Occipital lobe (tissue), 2 donors: ENCODE measurements around the gene FGF12. TPM values are rescaled to one million over a fixed set of nuclear protein-coding genes. Genes with fewer than 3 reads are reported as not detected.

Experiments
- DNase-seq: peaks from one replicate; lab custom pipeline; 2025; lab: John Stamatoyannopoulos, UW
- total RNA-seq: library from RNA; depleted of rRNA; stranded (reverse); fragments of >200 nt; gene quantifications from one replicate; pipeline ENCODE4 v1.2.3, GENCODE V29; 2014

FGF12 gene
- total RNA-seq, 1 donor from 2014 or later: 187 TPM

DNA sequence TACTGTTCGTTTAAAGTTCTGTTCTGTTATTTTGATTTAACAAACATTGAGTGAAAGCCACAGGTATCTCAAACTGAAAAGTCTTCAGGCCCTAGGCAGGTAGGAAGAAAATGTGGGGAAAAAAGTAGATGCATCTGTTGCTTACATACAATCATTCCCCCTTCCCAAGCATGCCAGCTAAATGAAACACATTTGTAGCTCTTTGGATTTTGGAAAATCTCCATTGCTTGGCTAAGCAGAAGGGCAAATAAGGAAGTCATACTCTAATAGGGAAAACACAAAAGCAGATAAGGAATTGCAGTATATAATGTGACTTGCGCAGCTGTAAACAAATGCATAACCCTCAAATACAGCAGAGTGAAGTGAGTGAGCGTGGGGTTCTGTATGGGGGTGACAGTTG, 375.9 kb downstream of the FGF12 start:
- no peak for DNase-seq

DNA sequence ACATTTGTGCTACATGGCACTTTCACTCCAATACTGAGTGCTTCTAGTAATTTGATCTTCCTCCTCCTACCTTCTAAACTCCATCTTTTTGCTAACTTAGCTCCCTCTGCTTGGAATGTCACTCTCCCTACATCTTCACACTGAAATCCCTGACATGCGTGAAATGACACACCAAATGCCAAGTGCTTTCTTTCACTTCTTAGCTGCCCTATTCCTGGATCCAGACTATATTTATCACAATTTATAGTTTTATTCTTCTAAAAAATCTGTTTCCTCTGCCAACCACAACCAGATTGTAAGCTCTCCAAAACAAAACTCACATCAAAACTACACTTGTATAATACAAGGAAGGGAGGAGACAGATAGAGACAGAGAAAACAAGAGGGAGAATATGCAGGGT, 387.3 kb downstream of the FGF12 start:
- DNase-seq: no peak

DNA sequence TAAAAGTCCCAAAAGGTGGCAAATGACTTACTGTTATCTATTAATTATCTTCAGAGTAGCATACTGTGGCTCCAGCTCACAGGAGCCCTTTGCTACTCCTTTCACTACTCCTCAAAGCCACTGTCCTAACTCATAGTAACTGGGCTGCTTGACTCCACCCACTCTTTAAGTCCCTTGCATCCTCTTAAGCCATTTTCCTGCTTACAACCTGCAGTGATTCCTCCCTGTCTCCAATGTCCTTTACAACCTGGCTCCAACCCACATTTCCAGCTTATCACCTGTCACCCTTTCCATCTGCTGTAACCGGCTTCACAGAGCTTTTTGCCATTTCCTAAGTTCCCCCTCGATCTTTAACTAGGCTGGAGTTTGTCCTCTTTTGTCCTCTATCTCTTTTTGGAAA, 388.1 kb downstream of the FGF12 start:
- no peak for DNase-seq

DNA sequence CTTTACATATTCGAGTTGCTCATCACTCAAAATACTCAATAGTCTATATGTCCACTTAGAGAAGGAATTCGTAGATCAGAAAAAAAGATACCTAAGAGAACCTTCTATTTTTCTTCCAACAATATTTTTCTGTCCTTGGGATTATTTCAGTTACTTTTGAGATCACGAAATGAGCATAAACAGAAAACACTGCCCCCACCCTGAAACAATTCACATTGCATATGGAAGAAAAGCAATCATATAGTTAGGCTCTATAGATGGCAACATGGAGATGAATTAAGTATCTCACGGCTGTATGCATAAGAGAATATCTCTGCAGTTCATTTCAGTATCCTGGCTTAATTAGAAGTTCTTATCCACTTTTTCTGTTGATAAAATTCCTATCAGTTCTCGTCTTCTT, 391.1 kb downstream of the FGF12 start:
- no peak for DNase-seq

DNA sequence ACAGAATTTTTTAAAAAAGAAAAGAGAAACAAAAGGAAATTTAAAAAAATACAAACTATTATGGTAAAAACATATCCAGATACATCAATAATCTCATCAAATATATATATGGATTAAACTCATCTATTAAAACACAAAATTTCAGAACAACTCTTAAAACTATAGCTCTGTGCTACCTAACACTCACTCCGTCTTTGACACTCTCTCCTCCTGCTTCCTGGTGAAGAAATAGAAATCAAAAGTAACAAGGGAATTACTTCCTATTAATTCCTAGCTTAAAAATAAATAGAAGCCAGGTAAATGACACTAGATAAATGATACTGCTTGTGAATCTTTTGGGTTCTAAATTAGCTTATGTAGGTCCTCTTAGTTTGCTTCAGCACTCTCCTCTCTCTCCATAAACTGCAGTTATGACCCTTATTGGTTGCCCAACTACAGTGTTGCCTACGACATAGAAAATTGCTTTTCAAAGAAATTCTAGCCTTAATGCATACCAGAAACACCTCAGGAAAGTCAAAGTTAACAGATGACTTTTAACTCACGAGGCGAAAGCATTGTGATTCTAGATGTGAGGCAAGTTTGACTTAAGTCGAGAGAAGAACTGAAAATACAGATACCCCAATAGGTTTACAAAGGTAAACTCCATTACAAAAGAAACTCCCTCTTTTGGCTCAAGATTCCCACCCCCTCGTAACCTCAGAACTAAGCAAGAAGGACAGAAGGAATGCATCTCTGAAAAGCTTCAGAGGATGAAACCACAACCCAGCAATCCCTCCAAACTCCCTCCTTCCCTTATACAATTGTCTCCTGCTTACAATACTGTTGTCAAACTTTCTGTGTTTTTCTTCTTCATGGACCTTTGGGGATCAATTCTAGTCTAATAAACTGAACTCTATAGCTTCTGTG, 394.7 kb downstream of the FGF12 start:
- DNase-seq: no peak

DNA sequence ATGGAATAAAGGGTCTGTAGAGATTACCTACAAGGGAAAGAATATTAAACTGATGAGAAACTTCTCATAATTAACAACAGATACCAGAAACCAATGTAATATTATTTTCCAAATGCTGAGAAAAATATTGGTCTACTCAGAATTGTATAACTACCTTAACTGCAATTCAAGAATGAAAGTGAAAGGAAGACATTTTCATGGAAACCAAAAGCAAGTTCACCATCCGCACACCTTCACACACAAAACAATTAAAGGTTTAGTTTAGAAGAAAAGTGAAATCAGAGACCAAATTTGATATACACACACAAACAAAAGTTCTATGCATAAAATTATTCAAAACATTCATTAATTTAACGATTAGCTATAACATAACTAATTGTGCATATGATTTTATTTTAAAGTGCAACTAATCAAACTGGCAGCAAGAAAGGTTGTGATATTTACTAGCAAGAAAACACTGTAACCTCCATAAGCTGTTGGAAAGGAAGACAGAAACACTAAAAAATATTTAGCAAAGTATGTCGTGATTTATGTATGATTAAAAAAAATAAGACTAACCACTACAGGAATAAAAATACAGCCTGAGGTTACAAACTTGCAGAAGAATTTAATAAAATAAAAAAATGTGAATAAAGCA, 395.5 kb downstream of the FGF12 start:
- no peak for DNase-seq

DNA sequence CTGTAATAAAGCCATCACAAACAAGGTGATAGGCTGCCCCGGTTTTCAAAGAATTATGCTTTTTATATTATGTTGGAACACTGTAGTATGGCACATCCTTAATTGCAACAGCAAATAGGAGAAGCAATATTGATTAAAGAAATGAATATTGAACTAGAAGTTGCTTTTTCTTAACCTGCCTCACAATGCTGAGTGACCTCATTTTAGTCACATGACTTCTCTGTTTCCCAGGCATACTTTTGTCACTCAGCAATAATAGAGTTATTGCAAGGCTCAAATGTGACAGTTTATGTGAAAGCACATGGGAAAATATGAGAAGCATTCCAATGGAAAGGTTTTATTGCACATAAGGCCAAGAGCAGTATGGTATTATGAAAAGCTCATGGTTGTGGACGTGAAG, 400.7 kb downstream of the FGF12 start:
- no peak for DNase-seq

DNA sequence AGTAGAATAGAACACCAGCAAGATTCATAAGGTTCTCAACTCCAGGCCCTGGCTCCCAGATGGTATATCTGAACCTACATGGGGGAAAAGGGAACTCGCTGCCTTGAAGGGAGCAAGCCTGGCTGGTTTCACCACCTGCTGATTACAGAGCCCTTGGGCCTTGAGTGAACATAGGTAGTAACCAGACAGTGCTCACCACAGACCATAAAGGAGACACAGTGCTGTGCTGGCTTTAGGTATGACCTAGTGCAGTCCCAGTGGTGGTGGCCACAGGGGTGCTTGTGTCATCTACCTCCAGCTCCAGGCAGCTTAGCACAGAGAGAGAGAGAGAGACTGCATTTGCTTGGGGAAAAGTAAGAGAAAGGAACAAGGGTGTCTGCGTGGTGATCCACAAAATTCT, 409.8 kb downstream of the FGF12 start:
- no peak for DNase-seq

DNA sequence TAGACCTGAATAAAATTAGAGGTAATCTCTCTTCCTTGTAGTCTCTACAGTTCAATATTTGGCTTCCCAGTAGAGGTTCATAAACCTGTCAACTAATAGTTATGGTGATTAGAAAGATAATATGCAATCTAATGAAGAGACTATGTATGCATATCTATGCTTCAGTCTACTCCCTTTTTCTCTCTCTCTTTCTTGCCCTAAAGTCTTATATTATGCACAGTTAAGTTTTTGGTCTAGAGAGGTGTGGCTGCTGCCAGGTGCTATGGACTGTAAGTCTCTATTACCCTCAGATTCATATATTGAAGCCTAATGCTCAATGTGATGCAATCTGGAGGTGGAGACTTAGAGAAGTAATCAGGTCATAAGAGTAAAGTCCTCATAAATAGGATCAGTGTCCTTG, 413.7 kb downstream of the FGF12 start:
- no peak for DNase-seq

DNA sequence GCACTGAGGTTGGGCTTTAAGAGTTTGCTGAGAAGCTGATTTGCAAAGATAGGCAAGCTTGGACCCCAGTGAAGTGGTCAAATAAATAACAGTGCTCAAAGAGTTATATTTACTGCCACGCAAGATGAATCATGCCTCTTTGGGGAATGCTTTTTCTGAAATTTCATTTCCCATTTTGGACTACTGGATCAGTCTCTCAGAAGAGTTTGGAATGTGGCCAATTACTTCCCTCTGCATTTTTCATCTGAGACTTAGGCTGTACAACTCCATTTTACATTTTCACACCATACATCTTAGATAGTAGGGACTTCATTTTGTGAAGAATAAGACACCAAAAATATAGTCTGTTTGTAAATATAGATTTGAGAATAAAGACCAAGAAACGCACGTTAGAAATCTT, 419.7 kb downstream of the FGF12 start:
- DNase-seq: no peak

DNA sequence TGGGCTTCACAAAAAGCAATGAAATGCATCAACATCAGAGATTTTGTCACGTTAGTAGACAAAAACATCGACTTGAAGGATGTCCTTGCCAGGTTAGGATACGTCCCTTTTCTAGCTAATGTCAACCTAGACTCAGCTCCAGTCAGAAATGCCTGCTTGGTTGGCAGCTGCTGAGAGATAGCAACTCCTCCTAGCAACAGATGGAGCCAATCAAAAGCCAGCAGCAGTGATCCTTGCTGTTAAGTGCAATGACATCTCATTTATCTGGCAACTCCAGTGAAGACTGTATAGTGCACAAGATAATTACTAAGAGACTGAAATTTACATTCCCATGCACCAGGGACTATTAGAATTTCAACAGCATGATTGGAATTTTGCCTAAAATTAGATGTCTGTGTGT, 424.1 kb downstream of the FGF12 start:
- DNase-seq: peak; percentile 22

DNA sequence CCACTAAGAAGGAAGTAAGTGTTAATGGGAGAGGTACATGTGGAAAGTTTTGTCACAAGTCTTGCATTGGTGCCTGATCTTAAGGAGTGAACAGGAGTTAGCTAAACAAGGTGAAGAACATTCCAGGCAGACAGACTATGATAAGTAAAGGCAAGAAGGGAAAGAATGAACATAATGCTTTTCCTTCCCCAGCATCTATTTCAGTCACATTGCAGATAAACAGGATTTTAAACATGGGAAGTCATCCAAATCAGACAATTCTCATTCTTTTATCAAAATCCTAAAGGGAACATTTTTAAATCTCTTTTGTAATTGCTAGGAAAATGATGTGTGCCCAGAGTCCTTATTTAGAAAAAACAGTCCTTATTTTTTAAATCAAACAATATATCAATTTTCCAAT, 424.6 kb downstream of the FGF12 start:
- no peak for DNase-seq

DNA sequence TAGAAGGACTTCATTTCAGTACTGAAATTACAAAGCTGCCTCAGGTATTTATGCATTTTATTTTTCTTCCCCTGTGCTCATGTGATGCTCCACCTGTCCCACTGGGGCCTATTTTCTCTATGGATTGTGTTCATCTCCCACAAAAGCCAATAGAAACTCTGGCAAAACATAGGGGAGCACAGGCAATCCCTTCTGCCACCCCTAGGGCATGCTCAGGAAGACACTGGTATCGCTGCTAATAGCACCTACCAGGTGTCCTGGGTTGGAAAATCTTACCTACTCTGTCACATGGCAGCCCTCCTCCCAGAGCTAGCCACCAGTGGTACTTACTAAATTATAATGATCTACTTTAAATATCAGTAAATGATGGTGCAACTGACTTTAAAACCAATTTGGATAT, 427.4 kb downstream of the FGF12 start:
- DNase-seq: no peak

DNA sequence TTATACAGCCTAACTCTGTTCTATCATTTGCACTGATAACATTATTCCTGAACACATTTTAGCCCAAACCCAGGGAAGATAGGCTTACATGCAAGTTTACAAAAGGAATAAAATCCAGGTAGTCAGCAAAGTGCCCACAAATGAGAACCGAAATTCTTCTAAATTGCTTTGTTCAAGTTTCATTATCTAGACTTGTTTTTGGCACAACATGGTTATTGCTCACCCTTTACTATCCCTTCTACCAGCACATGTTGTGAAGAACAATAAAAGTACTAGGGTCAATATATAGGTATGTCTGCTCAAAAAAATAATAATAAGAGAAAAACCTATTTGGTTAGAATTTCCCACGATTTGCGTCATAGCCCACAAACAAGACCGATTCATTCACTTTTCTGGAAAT, 430.5 kb downstream of the FGF12 start:
- DNase-seq: no peak

DNA sequence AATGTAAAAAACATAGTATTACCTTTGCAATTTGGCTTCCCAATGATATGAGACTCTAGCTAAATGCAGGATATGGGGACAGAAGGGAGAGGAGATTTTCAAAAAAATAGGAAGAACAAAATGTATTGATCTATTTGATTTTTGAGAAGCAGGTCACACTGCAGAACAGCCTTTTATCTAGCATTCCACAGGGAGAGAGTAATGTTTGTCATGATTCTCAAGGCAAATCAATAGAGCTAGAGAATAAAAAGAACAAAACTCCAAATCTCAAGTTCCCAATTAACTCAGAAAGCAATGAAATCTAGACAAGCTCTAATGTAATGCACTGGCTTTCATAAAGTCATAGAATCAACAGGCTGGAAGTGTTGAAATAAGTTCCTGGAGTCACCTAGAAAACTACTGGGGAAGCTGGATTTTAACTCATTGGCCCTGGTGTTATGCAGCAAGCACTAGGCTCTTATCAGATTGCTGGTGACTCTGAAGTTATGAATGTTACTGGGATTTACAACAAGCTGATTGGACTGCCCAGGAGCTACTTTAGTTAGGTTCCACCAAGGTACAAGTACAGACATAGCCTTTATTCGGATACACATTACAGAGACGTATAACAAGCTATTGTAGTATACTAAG, 442.8 kb downstream of the FGF12 start:
- no peak for DNase-seq

DNA sequence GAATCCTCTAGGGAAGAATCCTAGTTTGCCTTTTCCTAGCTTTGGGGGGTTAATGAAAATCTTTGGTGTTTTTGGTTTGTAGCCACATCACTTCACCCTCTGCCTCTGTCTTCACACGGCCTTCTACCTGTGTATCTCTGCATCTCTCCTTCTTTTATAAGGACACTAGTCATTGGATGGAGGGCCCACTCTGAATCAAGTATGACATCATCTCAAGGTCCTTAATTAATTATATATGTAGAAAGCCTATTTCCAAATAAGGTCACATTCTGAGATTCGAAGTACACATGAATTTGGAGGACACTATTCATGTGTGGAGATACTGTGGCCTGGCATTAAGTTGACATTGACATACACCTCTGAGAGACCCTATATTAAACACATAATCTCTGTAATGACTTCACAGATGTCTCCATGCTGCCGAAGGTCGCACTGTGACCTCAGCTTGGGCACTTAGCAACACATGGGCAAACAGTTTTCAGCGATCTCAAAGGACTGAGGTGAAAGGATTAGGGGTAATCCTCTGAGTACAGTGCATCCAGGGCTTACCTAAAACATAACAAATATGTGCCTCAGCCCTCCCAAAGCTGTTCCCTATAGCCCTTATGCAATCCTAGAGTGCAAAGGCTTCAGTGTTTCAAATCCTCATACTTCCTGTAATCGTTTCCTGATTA, 446.0 kb downstream of the FGF12 start:
- DNase-seq: no peak

DNA sequence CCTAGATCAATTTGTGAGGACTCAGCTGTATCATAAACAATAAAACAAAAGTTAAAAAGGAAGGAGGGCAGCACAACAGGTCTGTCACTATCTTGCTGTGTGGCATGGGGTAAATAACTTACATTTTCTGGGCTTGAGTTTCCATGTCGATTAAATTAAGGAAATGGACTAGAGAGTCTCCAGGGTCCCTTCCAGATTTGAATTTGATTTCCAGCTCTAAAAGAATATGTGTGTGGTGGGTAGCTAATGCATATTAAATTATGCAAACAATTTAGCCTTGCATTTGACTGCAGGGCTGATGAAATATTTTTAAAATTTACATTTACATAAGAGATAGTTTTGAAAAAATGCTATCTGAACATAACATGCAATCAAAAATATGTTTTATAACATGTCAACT, 447.7 kb downstream of the FGF12 start:
- no peak for DNase-seq

DNA sequence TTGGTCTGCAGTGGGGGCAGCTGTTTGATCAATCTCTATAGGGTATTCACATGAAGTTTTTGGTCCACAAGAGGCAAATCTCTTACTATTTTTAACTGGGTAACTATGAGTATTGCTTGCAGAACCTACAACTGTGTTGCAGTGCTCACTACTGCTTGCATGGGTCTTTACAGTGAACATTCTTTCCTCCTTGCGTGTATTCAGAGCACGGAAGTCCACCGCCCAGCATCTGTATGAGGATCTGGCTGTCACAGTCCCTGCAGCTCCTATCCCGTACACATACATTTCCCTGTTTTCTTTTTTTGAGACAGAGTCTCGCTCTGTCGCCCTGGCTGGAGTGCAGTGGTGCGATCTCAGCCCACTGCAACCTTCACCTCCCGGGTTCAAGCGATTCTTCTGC, 449.9 kb downstream of the FGF12 start:
- no peak for DNase-seq

DNA sequence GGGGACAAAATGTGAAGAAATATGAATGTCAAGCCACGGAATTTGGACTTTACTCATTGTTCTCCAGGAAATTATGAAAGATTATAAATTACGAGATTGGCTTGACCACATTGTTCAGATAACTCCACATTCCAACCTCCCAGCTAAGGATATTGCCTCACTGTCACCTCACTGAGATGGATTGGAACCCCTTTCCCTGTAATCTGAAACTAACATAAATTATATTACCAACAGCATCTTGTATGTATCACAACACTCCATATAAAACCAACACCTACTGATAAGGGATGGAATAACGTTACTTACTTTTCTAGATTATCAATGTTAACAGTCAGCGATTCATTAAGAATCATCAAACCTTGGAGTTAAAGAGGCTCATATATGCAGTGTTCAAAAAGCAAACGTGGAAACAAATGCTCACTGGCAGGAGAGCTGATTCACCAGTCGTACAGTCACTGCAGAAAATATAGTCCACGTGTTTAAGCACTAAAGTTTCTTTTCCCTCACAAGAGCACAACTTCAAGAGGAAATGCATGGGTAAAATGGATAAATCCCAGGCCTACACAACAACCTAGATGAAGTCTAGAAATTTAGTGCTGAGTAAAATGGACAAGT, 451.5 kb downstream of the FGF12 start:
- DNase-seq: no peak

DNA sequence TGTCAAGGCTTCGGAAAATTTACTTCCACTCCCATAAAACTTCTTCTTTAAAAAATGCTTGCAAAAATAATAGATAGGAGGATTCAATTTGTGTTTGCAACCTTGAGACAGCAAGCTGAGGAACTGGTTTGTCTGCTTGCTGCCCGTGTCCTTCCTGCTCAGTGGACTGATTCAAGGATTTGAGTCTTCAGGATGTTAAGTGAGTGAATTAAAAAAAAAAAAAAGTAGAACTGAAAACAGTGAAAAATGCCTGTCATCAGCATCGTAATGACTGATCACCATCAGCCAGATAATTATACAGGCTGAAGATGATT, 453.7 kb downstream of the FGF12 start:
- no peak for DNase-seq

DNA sequence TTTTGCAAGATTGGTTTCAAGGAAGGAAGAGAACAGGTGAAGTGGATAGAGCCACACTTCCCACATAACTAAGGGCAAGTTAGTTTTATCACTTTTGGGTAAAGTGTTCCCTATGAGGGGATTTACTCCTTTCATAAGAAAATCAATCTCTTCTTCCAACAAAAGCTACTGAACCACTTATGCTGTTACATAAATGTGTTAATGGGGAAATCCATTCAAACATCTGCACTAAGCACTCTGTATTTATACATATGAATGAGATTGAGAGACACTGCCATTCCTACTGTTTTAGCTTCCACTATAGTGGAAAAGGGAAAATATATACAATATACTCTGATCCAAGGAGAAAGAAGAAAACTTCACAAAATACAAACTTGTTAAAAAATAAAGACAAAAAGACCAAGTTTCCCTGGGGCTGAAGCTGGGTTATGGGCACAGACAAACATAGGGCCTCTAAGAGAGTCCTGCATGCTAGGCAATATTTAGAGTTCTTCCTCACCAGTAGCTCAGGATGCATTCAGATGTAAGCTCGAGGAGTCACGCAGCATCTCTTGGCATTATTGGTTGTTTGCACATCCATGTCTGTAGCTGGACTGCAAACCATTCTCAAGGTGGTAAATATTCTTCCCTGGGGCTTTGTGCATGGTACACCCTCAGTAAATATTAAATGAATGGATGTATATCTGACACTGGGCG, 454.2 kb downstream of the FGF12 start:
- no peak for DNase-seq
